Measurements from ENCODE around the gene KDM3A. TPM values are rescaled to one million over a fixed set of nuclear protein-coding genes. Genes with fewer than 3 reads are reported as not detected.

The KDM3A gene
- total and polyA plus RNA-seq, 12 donors, result 16.7 to 54.6 (median 33.8) TPM

DNA sequence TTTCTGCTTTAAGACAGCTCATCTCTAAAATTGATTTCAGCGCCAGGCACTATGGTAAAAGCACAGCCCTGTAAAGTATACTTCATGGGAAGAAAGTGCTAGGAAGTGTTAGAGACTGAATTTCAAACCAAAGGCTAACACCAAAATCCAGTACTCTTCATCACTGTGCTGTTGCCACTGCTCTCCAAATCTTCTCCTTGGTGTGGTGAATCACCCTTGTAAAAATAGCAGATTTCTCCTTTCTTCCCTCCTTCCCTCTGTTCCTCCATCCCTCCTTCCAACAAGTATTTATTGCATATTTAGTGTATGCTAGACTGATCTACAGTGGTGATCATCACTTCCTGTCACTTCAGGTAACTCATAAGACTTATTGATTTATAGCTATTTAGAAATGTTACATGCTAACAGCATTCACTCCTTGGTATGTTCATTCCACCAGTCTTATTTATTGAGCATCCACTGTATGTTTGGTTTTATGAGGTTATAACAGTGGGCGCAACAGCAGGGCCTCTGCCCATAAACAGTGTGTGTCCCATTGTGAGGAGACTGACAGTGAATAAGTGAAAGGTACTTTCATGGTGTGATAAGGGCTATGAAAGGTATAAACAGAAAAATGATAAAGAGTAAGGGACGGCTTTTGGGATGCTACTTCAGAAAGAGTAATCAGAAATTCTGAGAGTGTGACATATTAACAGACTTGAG, 20.0 kb downstream of the KDM3A start:
- intact Hi-C loops (cut with DNase I), result no loop called here
- Histone ChIP-seq H3K9me3 (replicated peaks in 1 of 3) (no peaks in the 10 kb centered on the region), H3K27me3 (no peaks in the 10 kb centered on the region), H3K4me1 (replicated peaks in 1 of 2) (peaks cover 0 to 15% of the 10 kb centered on the region in 2 donors), H3K4me3 (no peak overlapping the region), H3K27ac (no peak overlapping the region), H3K36me3 (replicated peaks in 1 of 2) (peaks cover 0 to 94% of the 10 kb centered on the region in 2 donors)
- no peak for DNase-seq
- TF ChIP-seq, protein P1, sequence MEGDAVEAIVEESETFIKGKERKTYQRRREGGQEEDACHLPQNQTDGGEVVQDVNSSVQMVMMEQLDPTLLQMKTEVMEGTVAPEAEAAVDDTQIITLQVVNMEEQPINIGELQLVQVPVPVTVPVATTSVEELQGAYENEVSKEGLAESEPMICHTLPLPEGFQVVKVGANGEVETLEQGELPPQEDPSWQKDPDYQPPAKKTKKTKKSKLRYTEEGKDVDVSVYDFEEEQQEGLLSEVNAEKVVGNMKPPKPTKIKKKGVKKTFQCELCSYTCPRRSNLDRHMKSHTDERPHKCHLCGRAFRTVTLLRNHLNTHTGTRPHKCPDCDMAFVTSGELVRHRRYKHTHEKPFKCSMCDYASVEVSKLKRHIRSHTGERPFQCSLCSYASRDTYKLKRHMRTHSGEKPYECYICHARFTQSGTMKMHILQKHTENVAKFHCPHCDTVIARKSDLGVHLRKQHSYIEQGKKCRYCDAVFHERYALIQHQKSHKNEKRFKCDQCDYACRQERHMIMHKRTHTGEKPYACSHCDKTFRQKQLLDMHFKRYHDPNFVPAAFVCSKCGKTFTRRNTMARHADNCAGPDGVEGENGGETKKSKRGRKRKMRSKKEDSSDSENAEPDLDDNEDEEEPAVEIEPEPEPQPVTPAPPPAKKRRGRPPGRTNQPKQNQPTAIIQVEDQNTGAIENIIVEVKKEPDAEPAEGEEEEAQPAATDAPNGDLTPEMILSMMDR (IDR thresholded peaks at IDR 0.05), result no peak
- TF ChIP-seq POLR2A (IDR thresholded peaks at IDR 0.05), result no peak
- 95 to 99% (median 97%) methylated on average over 3 of the region's 3 CpGs for WGBS, 4 donors

DNA sequence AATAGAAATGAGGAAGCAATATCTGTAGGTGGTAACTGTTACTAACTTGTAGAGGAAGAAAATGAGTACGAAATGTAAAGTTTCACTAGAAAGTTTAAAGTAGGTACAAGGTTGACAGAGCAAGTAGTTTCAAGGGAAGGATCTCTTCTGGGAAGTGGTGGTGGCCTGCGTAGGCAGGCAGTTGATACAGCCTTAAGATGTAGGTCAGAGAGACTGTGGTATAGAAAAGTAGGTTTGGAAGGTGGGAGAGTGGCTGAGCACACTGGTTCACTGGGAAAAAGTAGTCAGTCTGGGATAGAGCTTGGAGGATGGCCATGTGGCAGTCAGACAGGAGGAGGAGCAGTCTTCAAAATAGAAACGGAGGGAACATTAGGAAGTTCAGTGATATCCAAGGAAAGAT, 23.5 kb downstream of the KDM3A start:
- peaks cover 0 to 23% of the 10 kb centered on the region in 2 donors for H3K4me1 ChIP-seq (replicated peaks in 1 of 2)
- no peak overlapping the region for H3K4me3 ChIP-seq
- DNase-seq, result peak in 2 of 7 donors; percentile 14 to 41
- peaks cover 0 to 91% of the 10 kb centered on the region in 2 donors for H3K36me3 ChIP-seq (replicated peaks in 1 of 2)
- no peaks in the 10 kb centered on the region for H3K27me3 ChIP-seq
- H3K27ac ChIP-seq, result no peak overlapping the region
- TF ChIP-seq, protein P1 (IDR thresholded peaks at IDR 0.05), result no peak
- H3K9me3 ChIP-seq (replicated peaks in 1 of 3), result no peaks in the 10 kb centered on the region
- WGBS, 4 donors, result 69 to 73% (median 72%) methylated on average over 3 of the region's 3 CpGs
- intact Hi-C loops (cut with DNase I), result no loop called here

DNA sequence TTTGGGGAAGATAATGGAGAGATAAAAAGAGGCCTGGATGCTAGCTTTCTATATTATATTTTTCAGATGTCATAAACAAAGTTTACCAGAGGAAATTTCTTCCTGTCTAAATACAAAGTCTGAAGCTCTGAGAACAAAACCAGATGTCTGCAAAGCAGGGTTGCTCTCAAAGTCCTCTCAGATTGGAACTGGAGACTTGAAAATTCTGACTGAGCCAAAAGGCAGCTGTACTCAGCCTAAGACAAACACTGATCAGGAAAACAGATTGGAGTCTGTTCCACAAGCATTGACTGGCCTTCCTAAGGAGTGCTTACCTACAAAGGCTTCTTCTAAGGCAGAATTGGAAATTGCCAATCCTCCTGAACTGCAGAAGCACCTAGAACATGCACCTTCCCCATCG, 25.1 kb downstream of the KDM3A start:
- intact Hi-C loops (cut with DNase I), result no loop called here

DNA sequence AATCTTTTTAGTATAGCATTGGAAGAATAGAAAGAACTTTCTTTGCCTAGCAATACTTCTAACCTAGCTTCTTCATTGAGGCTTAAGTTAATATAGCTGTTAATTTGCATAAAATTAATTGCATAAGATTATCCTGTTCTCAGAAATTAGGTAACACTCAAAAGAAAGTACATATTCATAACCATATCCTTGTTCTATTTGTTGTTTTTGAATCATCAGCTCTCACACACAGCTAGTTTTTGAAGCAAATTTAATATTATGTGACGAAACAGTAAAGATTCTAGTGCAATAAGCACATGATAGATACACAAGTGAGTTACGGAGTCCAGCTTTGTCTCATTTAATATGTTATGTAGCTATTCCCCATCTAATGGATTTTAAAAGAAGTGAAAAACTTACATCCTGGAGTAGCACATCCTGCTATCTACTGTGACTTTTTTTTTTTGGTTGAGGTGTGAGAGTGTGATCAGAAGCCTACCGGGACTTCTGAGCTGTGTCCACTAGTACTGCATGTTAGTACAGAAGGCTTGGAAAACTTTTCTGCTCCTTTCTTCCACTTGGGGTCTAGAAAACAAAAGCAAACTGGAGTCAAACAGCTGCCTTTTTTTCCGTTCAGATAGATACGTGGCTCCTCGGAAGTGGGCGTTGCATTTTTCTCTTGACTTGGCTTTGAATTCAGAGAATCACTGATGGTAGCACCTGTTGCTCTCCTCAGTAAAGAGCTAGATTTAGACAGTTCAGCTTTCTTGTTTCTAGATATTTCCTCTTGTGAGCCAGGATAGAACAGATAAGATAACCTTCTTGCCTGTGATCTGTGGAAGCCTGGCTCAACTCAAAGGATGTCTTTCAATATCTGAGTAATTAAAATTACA, 27.2 kb downstream of the KDM3A start:
- DNase-seq, result no peak

More for the DNA sequence above, 25.1 kb downstream of the KDM3A start:
- 86 to 100% (median 99%) methylated on average over 1 of the region's 1 CpG for WGBS, 4 donors
- Histone ChIP-seq H3K9me3 (replicated peaks in 1 of 3) (no peaks in the 10 kb centered on the region), H3K27me3 (no peaks in the 10 kb centered on the region), H3K4me1 (replicated peaks in 1 of 2) (peaks cover 0 to 23% of the 10 kb centered on the region in 2 donors), H3K4me3 (no peak overlapping the region), H3K36me3 (replicated peaks in 1 of 2) (peaks cover 0 to 90% of the 10 kb centered on the region in 2 donors), H3K27ac (no peak overlapping the region)
- no peak for DNase-seq
- no peak for TF ChIP-seq POLR2A (IDR thresholded peaks at IDR 0.05)
- TF ChIP-seq, protein P1 (IDR thresholded peaks at IDR 0.05), result no peak

More for the DNA sequence above, 27.2 kb downstream of the KDM3A start:
- Histone ChIP-seq H3K4me1 (replicated peaks in 1 of 2) (peaks cover 0 to 23% of the 10 kb centered on the region in 2 donors), H3K4me3 (no peak overlapping the region), H3K9me3 (replicated peaks in 1 of 3) (no peaks in the 10 kb centered on the region), H3K27me3 (no peaks in the 10 kb centered on the region), H3K27ac (no peak overlapping the region), H3K36me3 (replicated peaks in 1 of 2) (peaks cover 0 to 95% of the 10 kb centered on the region in 2 donors)
- TF ChIP-seq, protein P1 (IDR thresholded peaks at IDR 0.05), result no peak
- TF ChIP-seq POLR2A (IDR thresholded peaks at IDR 0.05), result no peak
- intact Hi-C loops (cut with DNase I), result no loop called here
- WGBS, 4 donors, result 82 to 89% (median 86%) methylated on average over 7 of the region's 7 CpGs
